Neuron (in vitro differentiated cells): Measurements from ENCODE around the gene STXBP6.

ENCODE experiments used
- H2AFZ ChIP-seq: one replicate; pipeline ENCODE4 v1.6.1; 2013; ENCODE audit warnings: low read depth, mild to moderate bottlenecking, inconsistent platforms, low read length, moderate library complexity
- H3K27me3 ChIP-seq: one replicate; pipeline ENCODE4 v1.6.1; 2013; ENCODE audit warnings: low read length; ENCODE audit not compliant: insufficient read depth
- H3K36me3 ChIP-seq: one replicate; pipeline ENCODE4 v1.6.1; 2013; ENCODE audit warnings: low read length; ENCODE audit not compliant: insufficient read depth
- H3K4me1 ChIP-seq: one replicate; pipeline ENCODE4 v1.6.1; 2013; ENCODE audit warnings: low read length; ENCODE audit not compliant: insufficient read depth
- H3K4me3 ChIP-seq: 2 replicates; pipeline ENCODE4 v1.5.1; 2013; ENCODE audit warnings: mild to moderate bottlenecking, low read length, moderate library complexity
- H3K9me3 ChIP-seq: one replicate; pipeline ENCODE4 v1.6.1; 2013; ENCODE audit warnings: low read length

The STXBP6 gene

DNA sequence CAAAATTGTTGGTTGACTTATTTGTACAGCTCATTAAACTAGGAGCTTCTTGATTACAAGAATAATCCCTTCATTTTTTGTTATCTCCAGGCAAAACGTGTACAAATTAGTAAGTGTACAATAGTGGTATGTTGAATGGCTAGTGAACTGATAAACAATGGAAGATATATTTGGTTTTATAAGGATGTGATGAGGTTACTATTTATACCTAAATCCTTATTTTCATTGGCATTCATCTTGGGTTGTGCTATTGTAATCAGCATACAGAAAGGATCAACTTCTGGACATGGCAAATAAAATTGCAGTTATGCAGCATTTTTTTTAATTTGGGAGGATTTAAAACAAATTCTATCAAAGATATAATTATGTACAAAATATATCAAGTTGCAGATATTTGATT, 216.6 kb downstream of the STXBP6 start:
- Histone ChIP-seq H3K27me3 (no peaks in the 10 kb centered on the region), H3K9me3 (no peaks in the 10 kb centered on the region), H3K4me3 (no peak overlapping the region), H3K4me1 (no peaks in the 10 kb centered on the region), H2AFZ (no peak overlapping the region), H3K36me3 (no peaks in the 10 kb centered on the region)

DNA sequence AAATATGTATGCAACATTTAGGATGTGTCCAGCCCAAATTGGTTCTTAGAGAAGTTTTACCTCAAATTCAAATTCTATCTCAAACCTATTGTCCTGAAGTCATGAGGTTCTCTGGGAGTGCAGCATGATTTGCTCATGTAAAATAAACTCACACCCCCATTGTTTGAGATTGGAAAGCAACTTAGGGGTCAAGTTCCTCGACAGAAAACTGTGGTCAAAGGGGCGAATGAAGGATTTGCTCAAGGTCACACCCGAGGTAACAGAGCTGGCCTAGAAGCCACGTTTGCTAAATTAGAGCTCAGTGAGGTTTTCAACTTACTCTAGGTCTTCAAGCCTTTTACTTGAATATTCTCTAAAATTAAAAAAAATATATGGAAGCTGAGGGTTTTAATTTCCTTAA, 218.3 kb downstream of the STXBP6 start:
- no peak overlapping the region for H3K4me3 ChIP-seq

DNA sequence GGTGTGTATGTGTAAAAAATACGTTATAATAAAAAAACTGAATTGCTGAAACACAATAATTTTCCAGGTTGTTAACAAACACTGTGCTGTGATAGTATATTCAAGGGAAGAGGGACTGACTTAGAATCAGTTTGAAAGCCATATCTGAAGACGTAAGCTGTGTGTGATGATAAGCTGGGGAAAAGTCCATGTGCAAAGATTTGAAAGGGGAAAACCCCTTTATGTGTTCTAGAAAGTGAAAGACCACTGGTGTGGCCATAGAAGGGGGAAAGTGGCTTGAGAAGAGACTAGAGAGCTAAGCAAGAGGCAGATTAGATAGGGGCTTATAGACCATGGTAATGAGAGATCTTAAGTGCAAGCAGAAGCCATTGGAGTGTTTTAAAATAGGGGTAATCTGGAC, 220.1 kb downstream of the STXBP6 start:
- H2AFZ ChIP-seq: no peak overlapping the region
- H3K4me3 ChIP-seq: no peak overlapping the region
- no peaks in the 10 kb centered on the region for H3K9me3 ChIP-seq
- H3K4me1 ChIP-seq: no peaks in the 10 kb centered on the region
- H3K36me3 ChIP-seq: no peaks in the 10 kb centered on the region
- H3K27me3 ChIP-seq: no peaks in the 10 kb centered on the region

More for the DNA sequence above, 218.3 kb downstream of the STXBP6 start:
- H3K9me3 ChIP-seq: no peaks in the 10 kb centered on the region
- no peak overlapping the region for H2AFZ ChIP-seq
- H3K36me3 ChIP-seq: no peaks in the 10 kb centered on the region
- no peaks in the 10 kb centered on the region for H3K4me1 ChIP-seq
- no peaks in the 10 kb centered on the region for H3K27me3 ChIP-seq

DNA sequence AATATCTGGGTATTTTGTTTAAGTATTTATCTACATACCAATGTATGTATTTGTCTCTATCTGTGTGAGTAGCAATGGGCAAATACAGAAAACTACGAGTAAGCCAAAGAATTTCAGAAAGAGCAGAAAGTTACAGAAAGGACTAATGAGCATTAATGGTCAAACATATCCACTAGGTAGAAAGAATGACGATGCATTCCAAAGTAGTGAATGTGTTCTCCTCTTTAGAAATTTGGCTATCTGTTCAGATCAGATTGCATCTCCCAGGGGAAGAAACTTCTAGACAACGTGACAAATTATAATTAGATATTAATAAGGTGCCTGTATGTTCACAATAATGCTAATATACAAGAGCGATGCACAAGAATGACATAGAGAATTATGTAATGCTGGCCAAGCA, 221.5 kb downstream of the STXBP6 start:
- no peaks in the 10 kb centered on the region for H3K4me1 ChIP-seq
- H3K9me3 ChIP-seq: no peaks in the 10 kb centered on the region
- H3K36me3 ChIP-seq: no peaks in the 10 kb centered on the region
- H2AFZ ChIP-seq: no peak overlapping the region
- H3K27me3 ChIP-seq: no peaks in the 10 kb centered on the region
- no peak overlapping the region for H3K4me3 ChIP-seq

DNA sequence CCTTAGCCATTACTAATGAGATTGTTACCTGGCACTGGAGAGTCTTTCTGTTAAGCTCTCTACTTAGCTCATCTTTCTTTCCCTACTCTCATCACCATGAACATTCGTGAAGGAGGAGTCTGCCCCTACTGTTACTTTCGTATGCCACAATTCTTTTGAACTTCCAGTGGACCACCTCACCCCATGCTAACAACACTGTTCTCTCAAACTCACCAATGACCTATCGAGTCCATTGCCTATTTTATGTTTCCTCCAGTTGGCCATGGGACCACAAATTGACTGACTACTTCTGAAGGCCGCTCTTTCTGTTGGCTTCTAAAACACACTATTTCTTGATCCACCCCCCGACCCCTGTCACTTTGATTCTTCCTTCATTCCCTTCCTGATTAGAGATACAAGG, 223.6 kb downstream of the STXBP6 start:
- Histone ChIP-seq H3K36me3 (no peaks in the 10 kb centered on the region), H3K9me3 (no peaks in the 10 kb centered on the region), H3K4me1 (no peaks in the 10 kb centered on the region), H3K27me3 (no peaks in the 10 kb centered on the region), H3K4me3 (no peak overlapping the region), H2AFZ (no peak overlapping the region)

DNA sequence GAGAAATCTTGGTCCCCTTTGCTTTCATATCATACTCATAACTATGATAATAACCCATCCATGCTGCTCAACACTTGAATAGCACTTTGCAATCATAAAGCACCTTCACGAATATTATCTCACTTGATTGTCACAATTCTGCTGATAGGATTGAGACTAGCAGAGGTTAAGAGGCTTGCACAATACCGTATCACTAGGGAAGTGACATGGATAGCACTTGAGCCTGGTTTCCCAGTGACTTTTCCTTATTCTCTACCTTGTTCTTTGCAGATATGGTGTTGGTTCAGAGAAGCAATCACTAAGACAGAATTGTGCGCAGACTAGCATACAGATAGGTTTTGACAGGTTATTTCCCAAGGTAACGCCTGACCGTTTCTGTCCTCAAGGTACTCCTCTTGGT, 229.3 kb downstream of the STXBP6 start:
- no peaks in the 10 kb centered on the region for H3K4me1 ChIP-seq
- H3K27me3 ChIP-seq: peaks cover 11% of the 10 kb centered on the region
- no peaks in the 10 kb centered on the region for H3K9me3 ChIP-seq
- no peak overlapping the region for H2AFZ ChIP-seq
- H3K36me3 ChIP-seq: no peaks in the 10 kb centered on the region
- H3K4me3 ChIP-seq: no peak overlapping the region

DNA sequence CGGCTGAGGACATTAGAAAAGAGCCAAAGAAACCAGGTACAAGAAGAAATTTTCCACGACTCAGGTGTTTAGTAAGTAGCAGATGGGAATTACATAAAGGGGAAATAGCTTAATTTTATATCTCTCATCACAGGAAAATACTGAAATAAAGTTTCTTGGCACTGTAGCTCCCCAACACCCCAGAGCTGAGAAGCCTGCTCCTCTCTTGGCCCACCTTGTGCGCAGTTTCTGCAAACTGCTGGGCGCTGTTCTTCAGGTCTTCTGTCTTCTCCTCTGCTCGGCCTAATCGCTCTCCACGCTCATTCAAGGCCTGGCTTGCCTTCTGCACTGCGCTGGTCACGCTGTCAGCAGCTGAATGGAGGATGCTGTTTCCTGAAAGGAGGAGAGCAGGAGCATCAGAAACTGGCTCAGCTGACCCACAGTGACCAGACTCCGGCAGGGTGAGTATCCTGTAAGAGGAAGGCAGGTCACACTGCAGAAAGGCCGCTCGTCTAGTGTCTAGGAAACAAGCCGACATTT, 231.1 kb downstream of the STXBP6 start:
- Histone ChIP-seq H3K36me3 (no peaks in the 10 kb centered on the region), H2AFZ (no peak overlapping the region), H3K4me1 (no peaks in the 10 kb centered on the region), H3K4me3 (no peak overlapping the region), H3K27me3 (peaks cover 11% of the 10 kb centered on the region), H3K9me3 (no peaks in the 10 kb centered on the region)

DNA sequence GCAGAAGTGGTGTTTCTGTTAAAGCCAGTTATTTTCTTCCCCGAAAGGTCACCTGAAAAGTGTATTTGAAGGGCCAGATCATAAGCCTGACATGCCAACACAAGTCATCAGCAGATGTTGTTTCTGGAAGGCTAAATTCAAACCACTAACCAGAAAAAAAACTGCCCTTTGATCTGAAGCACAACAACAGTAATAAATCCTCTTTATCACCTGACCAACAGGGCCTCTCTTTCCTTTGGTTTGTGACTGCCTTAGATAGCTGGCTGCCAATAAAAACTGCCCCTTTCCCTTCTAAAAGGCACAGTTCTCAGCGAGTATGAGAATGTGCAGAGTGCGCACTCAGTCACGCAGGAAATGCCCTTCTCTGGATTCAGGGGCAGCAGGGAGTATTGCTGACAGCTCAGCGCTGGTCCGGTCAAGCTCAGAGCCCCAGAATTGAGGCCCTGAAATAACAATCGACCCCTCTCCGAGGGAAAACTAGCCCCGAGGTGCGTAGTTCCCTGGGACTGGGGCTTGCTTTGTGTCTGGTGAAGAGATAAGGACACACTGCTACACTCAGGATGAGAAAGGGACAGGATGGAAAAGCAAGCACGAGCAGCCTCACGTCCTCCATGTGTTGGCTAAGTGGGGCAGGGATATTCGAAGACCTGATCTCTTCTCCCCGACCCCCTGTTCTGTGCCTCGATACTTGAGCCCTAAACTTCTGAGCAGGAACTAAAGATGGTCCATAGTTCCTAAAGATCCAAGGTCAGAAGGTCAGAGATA, 231.7 kb downstream of the STXBP6 start:
- peaks cover 16% of the 10 kb centered on the region for H3K27me3 ChIP-seq

DNA sequence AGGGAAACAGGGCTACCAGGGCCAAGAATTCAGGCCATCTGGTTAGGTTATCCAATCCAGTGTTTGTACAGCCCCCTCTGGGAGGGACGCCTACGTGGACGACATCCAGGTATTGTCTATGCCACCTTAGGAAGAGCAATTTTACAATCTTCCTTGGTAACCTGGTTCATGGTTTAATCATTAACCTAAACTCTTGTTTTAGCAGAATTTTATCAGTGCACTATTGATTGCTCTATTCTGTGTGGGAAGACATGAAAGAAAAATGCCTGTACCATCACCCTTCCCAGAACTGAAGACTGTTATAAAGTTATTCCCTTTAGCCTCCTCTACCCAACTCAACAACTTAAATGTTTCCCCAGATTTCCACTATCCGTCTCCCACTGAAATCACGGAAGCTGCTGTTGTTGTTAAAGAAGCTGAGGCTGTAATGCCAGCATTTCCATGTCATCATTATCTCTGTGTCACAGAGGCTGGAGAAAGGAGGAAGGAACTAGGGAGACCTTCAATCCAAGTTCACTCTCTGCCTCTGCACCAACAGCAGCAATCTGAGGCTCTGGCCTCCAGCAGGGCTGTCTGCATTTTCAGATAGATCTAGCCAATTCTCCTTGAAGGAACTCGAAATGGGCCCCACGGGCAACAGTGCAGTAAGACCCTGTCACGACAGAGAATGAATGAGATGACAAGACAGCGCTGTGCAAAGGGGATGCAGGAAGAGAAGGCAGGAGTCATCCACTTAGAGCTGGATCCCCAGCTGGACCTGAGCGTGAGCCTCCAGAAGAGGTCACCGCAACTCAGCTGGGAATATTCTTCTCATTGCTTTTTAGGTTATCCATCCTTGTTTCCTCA, 232.5 kb downstream of the STXBP6 start:
- Histone ChIP-seq H3K9me3 (no peaks in the 10 kb centered on the region), H3K4me1 (no peaks in the 10 kb centered on the region), H2AFZ (no peak overlapping the region), H3K27me3 (peaks cover 23% of the 10 kb centered on the region), H3K36me3 (no peaks in the 10 kb centered on the region), H3K4me3 (no peak overlapping the region)

More for the DNA sequence above, 231.7 kb downstream of the STXBP6 start:
- Histone ChIP-seq H3K9me3 (no peaks in the 10 kb centered on the region), H3K4me3 (no peak overlapping the region), H3K4me1 (no peaks in the 10 kb centered on the region), H3K36me3 (no peaks in the 10 kb centered on the region), H2AFZ (no peak overlapping the region)

DNA sequence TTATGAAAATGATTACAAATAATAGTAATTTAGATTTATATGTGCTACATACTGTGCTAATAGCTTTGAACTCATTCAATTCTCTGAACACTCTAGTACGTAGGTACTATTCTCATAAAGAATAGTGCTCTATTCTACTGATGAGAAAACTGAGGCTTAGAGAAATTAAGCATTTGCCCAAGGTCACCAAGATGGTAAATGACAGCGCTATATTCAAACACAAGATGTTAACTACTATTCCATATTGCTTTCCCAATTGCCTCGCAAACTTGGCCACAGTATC, 233.1 kb downstream of the STXBP6 start:
- no peak overlapping the region for H2AFZ ChIP-seq
- no peaks in the 10 kb centered on the region for H3K4me1 ChIP-seq
- no peak overlapping the region for H3K4me3 ChIP-seq
- no peaks in the 10 kb centered on the region for H3K9me3 ChIP-seq
- H3K36me3 ChIP-seq: no peaks in the 10 kb centered on the region
- peaks cover 23% of the 10 kb centered on the region for H3K27me3 ChIP-seq

DNA sequence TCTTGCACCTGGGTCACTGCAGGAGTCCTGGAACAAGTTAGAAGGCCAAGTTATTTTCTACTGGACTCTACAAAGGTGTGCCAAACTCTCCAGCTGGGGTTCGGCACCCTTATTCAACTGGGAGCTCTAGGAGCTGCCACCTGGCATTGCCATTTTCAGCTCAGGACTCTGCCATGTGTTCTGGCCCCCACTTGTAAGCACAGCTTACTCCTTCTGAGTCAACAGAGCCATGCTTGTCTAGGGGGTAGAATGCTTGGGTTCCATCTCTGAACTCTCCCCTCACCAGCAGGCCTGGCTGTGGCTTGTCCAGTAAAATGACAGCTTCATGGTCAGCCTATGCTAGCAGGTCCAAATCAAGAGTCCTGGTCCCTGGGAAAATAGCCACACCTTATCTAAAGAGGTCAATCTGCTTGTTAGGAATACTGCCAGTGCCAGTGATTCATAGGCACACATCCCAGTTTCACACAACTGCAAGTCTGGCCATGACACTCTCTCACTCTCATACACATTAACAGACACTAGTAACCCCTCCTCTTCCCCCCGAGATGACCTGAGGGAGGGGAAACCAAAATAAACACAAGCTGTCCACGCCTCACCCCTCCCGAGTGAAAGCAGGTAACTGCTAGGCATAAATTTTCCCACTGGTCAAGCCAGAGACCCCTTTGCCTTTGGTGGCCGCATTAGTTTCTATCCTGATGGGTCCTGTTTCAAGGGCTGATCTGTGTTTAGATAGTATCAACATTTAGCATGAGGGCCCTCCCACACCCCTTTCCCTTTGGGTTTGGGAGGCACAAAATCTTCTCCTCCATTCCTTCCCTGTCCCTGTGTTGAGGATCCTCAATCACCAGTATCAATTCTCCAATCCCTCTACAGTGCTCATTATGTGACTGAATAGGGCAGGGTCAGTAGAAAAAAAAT, 233.7 kb downstream of the STXBP6 start:
- Histone ChIP-seq H2AFZ (no peak overlapping the region), H3K4me3 (no peak overlapping the region), H3K36me3 (no peaks in the 10 kb centered on the region), H3K27me3 (peaks cover 22% of the 10 kb centered on the region), H3K4me1 (no peaks in the 10 kb centered on the region), H3K9me3 (no peaks in the 10 kb centered on the region)

DNA sequence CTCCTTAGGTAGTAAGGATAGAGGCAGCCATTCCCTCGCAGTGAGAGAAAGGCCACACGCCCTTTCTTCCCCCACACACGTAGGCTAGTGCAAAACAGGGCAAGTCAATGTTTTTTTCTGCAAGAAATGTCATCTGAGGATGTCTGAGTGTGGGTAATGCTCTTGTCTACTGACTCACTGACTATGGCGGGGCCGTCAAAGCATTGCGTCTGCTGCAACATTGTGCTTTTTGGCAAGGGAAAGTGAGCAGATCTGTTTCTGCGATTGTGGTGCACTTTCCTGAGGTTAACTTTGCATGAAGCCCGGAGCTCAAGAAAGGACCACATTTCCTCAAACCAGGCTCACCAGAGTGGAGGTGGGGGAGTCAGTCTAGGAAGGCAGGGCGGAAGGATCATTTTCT, 234.4 kb downstream of the STXBP6 start:
- no peak overlapping the region for H2AFZ ChIP-seq
- H3K27me3 ChIP-seq: peaks cover 19% of the 10 kb centered on the region
- H3K36me3 ChIP-seq: no peaks in the 10 kb centered on the region
- H3K4me1 ChIP-seq: no peaks in the 10 kb centered on the region
- H3K4me3 ChIP-seq: no peak overlapping the region
- no peaks in the 10 kb centered on the region for H3K9me3 ChIP-seq

DNA sequence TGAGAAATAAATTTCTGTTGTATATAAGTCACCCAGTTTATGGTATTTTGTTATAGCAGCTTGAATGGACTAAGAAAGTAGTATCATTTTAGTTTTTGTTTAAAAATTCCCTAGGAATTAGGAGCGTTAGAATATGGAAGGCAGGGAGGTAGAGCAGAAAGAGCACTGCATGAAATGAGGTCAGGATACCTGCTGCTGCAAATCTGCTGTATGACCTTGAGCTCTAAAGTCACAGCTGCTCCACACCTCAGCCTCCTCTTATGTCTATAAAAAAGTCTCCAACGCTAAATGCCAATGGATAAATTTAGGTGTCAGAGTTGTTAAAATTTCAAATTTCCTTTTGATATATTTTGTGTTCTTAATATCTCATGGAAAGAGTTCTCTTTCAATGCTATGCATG, 235.0 kb downstream of the STXBP6 start:
- no peak overlapping the region for H2AFZ ChIP-seq
- no peaks in the 10 kb centered on the region for H3K36me3 ChIP-seq
- H3K4me1 ChIP-seq: no peaks in the 10 kb centered on the region
- H3K27me3 ChIP-seq: peaks cover 23% of the 10 kb centered on the region
- H3K9me3 ChIP-seq: no peaks in the 10 kb centered on the region
- H3K4me3 ChIP-seq: no peak overlapping the region
